Testis (tissue), 3 donors: Measurements from ENCODE around the gene NDUFA3. TPM values are rescaled to one million over a fixed set of nuclear protein-coding genes. Genes with fewer than 3 reads are reported as not detected.

Experiments
- DNase-seq: peaks from one replicate; pipeline ENCODE4 v3.0.0-alpha.2; 2019
- H3K27ac ChIP-seq, 2 donors: fragments of 200-600 bp; sonication (generic); one replicate each; pipeline ENCODE4 v1.5.1; 2019
- H3K27me3 ChIP-seq: fragments of 200-600 bp; sonication (generic); one replicate; pipeline ENCODE4 v1.5.1; 2019
- H3K36me3 ChIP-seq: fragments of 200-600 bp; sonication (generic); one replicate; pipeline ENCODE4 v1.5.1; 2017; ENCODE audit warnings: low read depth; ENCODE audit errors: missing control alignments
- H3K4me1 ChIP-seq: fragments of 200-600 bp; sonication (generic); one replicate; pipeline ENCODE4 v1.5.1; 2019
- H3K4me3 ChIP-seq, 2 donors: fragments of 200-600 bp; sonication (generic); one replicate each; pipeline ENCODE4 v1.5.1; 2017 to 2019
- H3K9me3 ChIP-seq: fragments of 200-600 bp; sonication (generic); one replicate; pipeline ENCODE4 v1.5.1; 2017
- POLR2A ChIP-seq: fragments of 450-650 bp; IDR thresholded peaks from one replicate; pipeline ENCODE4 v1.6.1; 2017; ENCODE audit warnings: antibody characterized with exemption, mild to moderate bottlenecking, moderate library complexity
- WGBS, 2 donors: methylation state at CpG; one replicate each; pipeline ENCODE4 v1.1.5; 2018; 5-methylcytosine and 5-hydroxymethylcytosine counted together
- intact Hi-C: fragments of 100-400 bp; cut with DNase I; formaldehyde crosslinking; loops from one replicate; pipeline ENCODE4 v1.15.1; 2023; ENCODE audit warnings: low total_unique reads
- polyA plus RNA-seq: library from polyadenylated mRNA; stranded (reverse); fragments of 350-450 nt; fragmentation: Illumina TruSeq; extraction: RNeasy Lipid Tissue Mini Kit (QIAGEN cat#74804); gene quantifications from one replicate; pipeline ENCODE4 v1.2.3, GENCODE V29; 2014; ENCODE audit warnings: low read depth, low replicate concordance; ENCODE audit not compliant: insufficient read depth
- total RNA-seq, 2 donors: library from RNA; depleted of rRNA; stranded (reverse); fragments of >200 nt; gene quantifications; one replicate each; pipeline ENCODE4 v1.2.3, GENCODE V29; 2016
- TF ChIP-seq, protein P1 (sequence below), 3 experiments: fragments of 450-650 bp in 2 of 3; fragments of 200-600 bp in 1 of 3; sonication (generic) in 1 of 3; IDR thresholded peaks; one replicate each; pipeline ENCODE4 v1.5.1; 2016 to 2019; ENCODE audit warnings: antibody characterized with exemption in 3 of 3, mild to moderate bottlenecking in 2 of 3, moderate library complexity in 1 of 3

NDUFA3 gene
- total and polyA plus RNA-seq, 3 donors from 2014 or later, result 40.0 to 251 (median 55.6) TPM

DNA sequence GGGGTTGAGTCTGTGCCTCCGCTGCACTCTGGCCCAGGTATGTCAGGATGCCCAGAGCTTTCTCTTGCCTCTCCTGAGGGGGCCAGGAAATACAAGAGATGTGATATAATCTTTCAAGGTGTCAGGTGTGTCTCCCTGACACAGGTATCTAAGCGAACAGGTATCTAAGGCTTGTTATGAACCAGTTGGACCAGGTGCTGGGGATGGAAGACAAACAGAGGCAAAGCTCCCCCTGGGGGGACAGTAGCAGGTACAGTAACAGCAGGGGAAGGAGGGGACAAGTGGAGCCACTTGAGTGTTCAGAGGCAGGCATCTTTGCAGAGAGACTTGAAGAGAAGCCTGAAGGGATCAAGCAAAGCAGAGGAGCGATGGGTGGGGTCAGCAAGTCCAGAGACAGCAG is 54.3 kb downstream of the NDUFA3 start:
- Histone ChIP-seq H3K36me3 (no peaks in the 10 kb centered on the region), H3K4me3 (no peak overlapping the region), H3K27me3 (no peaks in the 10 kb centered on the region), H3K9me3 (no peaks in the 10 kb centered on the region), H3K4me1 (peaks cover 20% of the 10 kb centered on the region), H3K27ac (no peak overlapping the region)
- WGBS, 2 donors, result 92 to 93% methylated on average over 2 to 3 of the region's 3 CpGs
- DNase-seq, result no peak
- intact Hi-C loops, result no loop called here
- TF ChIP-seq, protein P1, sequence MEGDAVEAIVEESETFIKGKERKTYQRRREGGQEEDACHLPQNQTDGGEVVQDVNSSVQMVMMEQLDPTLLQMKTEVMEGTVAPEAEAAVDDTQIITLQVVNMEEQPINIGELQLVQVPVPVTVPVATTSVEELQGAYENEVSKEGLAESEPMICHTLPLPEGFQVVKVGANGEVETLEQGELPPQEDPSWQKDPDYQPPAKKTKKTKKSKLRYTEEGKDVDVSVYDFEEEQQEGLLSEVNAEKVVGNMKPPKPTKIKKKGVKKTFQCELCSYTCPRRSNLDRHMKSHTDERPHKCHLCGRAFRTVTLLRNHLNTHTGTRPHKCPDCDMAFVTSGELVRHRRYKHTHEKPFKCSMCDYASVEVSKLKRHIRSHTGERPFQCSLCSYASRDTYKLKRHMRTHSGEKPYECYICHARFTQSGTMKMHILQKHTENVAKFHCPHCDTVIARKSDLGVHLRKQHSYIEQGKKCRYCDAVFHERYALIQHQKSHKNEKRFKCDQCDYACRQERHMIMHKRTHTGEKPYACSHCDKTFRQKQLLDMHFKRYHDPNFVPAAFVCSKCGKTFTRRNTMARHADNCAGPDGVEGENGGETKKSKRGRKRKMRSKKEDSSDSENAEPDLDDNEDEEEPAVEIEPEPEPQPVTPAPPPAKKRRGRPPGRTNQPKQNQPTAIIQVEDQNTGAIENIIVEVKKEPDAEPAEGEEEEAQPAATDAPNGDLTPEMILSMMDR (IDR thresholded peaks at IDR 0.05), result no peak
- TF ChIP-seq POLR2A, result no peak

Other genes with a start within 250 kb of the NDUFA3 start
- 10 to 100 TPM; 48.7 to 57.8 TPM for gene MYADM, start 235.0 kb upstream of the NDUFA3 start, total RNA-seq
- gene MYADM, start 235.0 kb upstream of the NDUFA3 start, polyA plus RNA-seq, result 128 TPM
- gene PRKCG, start 220.7 kb upstream of the NDUFA3 start, total RNA-seq, result 10 to 100 TPM in 1 of 2 donors, 1 to 10 TPM in 1; 3.7 to 10.6 TPM
- gene PRKCG, start 220.7 kb upstream of the NDUFA3 start, polyA plus RNA-seq, result 4.3 TPM
- under 1 TPM; 0.39 to 0.81 TPM for gene CACNG7, start 193.6 kb upstream of the NDUFA3 start, total RNA-seq
- 0.53 TPM for gene CACNG7, start 193.6 kb upstream of the NDUFA3 start, polyA plus RNA-seq
- under 1 TPM; 0.62 to 0.94 TPM for gene CACNG8, start 139.9 kb upstream of the NDUFA3 start, total RNA-seq
- gene CACNG8, start 139.9 kb upstream of the NDUFA3 start, polyA plus RNA-seq, result 0.36 TPM
- gene CACNG6, start 111.2 kb upstream of the NDUFA3 start, total RNA-seq, result 1 to 10 TPM; 5.3 to 5.5 TPM
- gene CACNG6, start 111.2 kb upstream of the NDUFA3 start, polyA plus RNA-seq, result 2.1 TPM
- gene VSTM1, start 39.0 kb upstream of the NDUFA3 start, total RNA-seq, result not detected
- gene VSTM1, start 39.0 kb upstream of the NDUFA3 start, polyA plus RNA-seq, result 1.4 TPM
- under 1 TPM in 1 of 2 donors, not detected in 1; 0.37 TPM for gene TARM1, start 21.5 kb upstream of the NDUFA3 start, total RNA-seq
- gene TARM1, start 21.5 kb upstream of the NDUFA3 start, polyA plus RNA-seq, result not detected
- 1 to 10 TPM; 1.2 to 1.7 TPM for gene OSCAR, start 2.1 kb upstream of the NDUFA3 start, total RNA-seq
- gene OSCAR, start 2.1 kb upstream of the NDUFA3 start, polyA plus RNA-seq, result 1.7 TPM
- 10 to 100 TPM; 11.2 to 12.9 TPM for gene TFPT, start 12.8 kb downstream of the NDUFA3 start, total RNA-seq
- 16.0 TPM for gene TFPT, start 12.8 kb downstream of the NDUFA3 start, polyA plus RNA-seq
- 10 to 100 TPM; 60.1 to 66.6 TPM for gene PRPF31, start 12.9 kb downstream of the NDUFA3 start, total RNA-seq
- gene PRPF31, start 12.9 kb downstream of the NDUFA3 start, polyA plus RNA-seq, result 56.4 TPM
- gene CNOT3, start 34.9 kb downstream of the NDUFA3 start, total RNA-seq, result 10 to 100 TPM; 79.3 to 79.9 TPM
- gene CNOT3, start 34.9 kb downstream of the NDUFA3 start, polyA plus RNA-seq, result 94.3 TPM
- 10 to 100 TPM; 10.2 to 12.8 TPM for gene LENG1, start 56.9 kb downstream of the NDUFA3 start, total RNA-seq
- gene LENG1, start 56.9 kb downstream of the NDUFA3 start, polyA plus RNA-seq, result 20.6 TPM
- under 1 TPM; 0.31 to 0.43 TPM for gene TMC4, start 70.3 kb downstream of the NDUFA3 start, total RNA-seq
- gene TMC4, start 70.3 kb downstream of the NDUFA3 start, polyA plus RNA-seq, result 4.1 TPM
- gene MBOAT7, start 86.7 kb downstream of the NDUFA3 start, total RNA-seq, result 100 to 1,000 TPM; 479 to 482 TPM
- gene MBOAT7, start 86.7 kb downstream of the NDUFA3 start, polyA plus RNA-seq, result 218 TPM
- 100 to 1,000 TPM; 162 to 177 TPM for gene TSEN34, start 88.5 kb downstream of the NDUFA3 start, total RNA-seq
- gene TSEN34, start 88.5 kb downstream of the NDUFA3 start, polyA plus RNA-seq, result 73.1 TPM
- gene RPS9, start 98.0 kb downstream of the NDUFA3 start, total RNA-seq, result 1,000 to 10,000 TPM in 1 of 2 donors, 100 to 1,000 TPM in 1; 648 to 1,251 TPM
- gene RPS9, start 98.0 kb downstream of the NDUFA3 start, polyA plus RNA-seq, result 969 TPM
- 10 to 100 TPM in 1 of 2 donors, 1 to 10 TPM in 1; 3.6 to 11.0 TPM for gene LILRB3, start 120.2 kb downstream of the NDUFA3 start, total RNA-seq
- gene LILRB3, start 120.2 kb downstream of the NDUFA3 start, polyA plus RNA-seq, result 4.9 TPM
- gene LILRA6, start 139.9 kb downstream of the NDUFA3 start, total RNA-seq, result 1 to 10 TPM in 1 of 2 donors, under 1 TPM in 1; 0.37 to 1.5 TPM
- 2.7 TPM for gene LILRA6, start 139.9 kb downstream of the NDUFA3 start, polyA plus RNA-seq
- gene LILRB5, start 154.4 kb downstream of the NDUFA3 start, total RNA-seq, result 1 to 10 TPM; 1.9 to 4.4 TPM
- 8.7 TPM for gene LILRB5, start 154.4 kb downstream of the NDUFA3 start, polyA plus RNA-seq
- under 1 TPM; 0.71 to 0.99 TPM for gene LILRB2, start 178.3 kb downstream of the NDUFA3 start, total RNA-seq
- gene LILRB2, start 178.3 kb downstream of the NDUFA3 start, polyA plus RNA-seq, result 3.0 TPM
- 1 to 10 TPM; 1.1 to 1.2 TPM for gene LILRA5, start 210.3 kb downstream of the NDUFA3 start, total RNA-seq
- gene LILRA5, start 210.3 kb downstream of the NDUFA3 start, polyA plus RNA-seq, result 1.4 TPM
- gene LILRA4, start 236.3 kb downstream of the NDUFA3 start, total RNA-seq, result under 1 TPM in 1 of 2 donors, not detected in 1; 0.81 TPM
- gene LILRA4, start 236.3 kb downstream of the NDUFA3 start, polyA plus RNA-seq, result 0.50 TPM